ENCODE measurements around the gene GPR42. TPM values are rescaled to one million over a fixed set of nuclear protein-coding genes. Genes with fewer than 3 reads are reported as not detected.

Gene GPR42
- total and polyA plus RNA-seq, 5 donors from 2014 or later = not detected

GRCh38 chr19:35341006-35341405 is 29.9 kb upstream of the GPR42 start:
- DNase-seq (no peak), ATAC-seq (ENCODE audit: low read depth in 2 of 2) (no peak)
- Mint-ChIP-seq H3K4me1 (peaks cover 0 to 3% (median 0%) of the 10 kb centered on the region in 4 donors), H3K27me3 (peaks cover 28% of the 10 kb centered on the region), H3K4me3 (no peak overlapping the region), H3K27ac (no peak overlapping the region), H3K36me3 (no peaks in the 10 kb centered on the region), H3K9me3 (no peaks in the 10 kb centered on the region)
- no peaks in the 10 kb centered on the region for H3K27me3 ChIP-seq (ENCODE audit: control insufficient read depth, insufficient read depth, low read length)
- no peak overlapping the region for H3K4me3 ChIP-seq (ENCODE audit: low read depth, low read length)
- H3K27ac ChIP-seq (ENCODE audit: insufficient read depth, low read length, poor library complexity, severe bottlenecking) = no peak overlapping the region
- H3K4me1 ChIP-seq (ENCODE audit: control insufficient read depth, insufficient read depth, low read length, poor library complexity, severe bottlenecking) = no peaks in the 10 kb centered on the region
- H3K36me3 ChIP-seq (ENCODE audit: control insufficient read depth, insufficient read depth, low read length) = no peaks in the 10 kb centered on the region
- H3K9me3 ChIP-seq (ENCODE audit: control insufficient read depth in 2 of 2, low read length in 2 of 2) = no peaks in the 10 kb centered on the region

- Mint-ChIP-seq H3K36me3 (no peaks in the 10 kb centered on the region), H3K27me3 (peaks cover 23% of the 10 kb centered on the region), H3K4me1 (peaks cover 0 to 6% (median 3%) of the 10 kb centered on the region in 4 donors), H3K27ac (peak overlapping the region in 1 of 3 donors; percentile 77), H3K9me3 (peaks cover 0 to 1% (median 0%) of the 10 kb centered on the region in 7 donors), H3K4me3 (no peak overlapping the region)
- Histone ChIP-seq H3K9me3 (ENCODE audit: control insufficient read depth in 2 of 2, low read length in 2 of 2) (no peaks in the 10 kb centered on the region), H3K27ac (ENCODE audit: insufficient read depth, low read length, poor library complexity, severe bottlenecking) (no peak overlapping the region), H3K36me3 (ENCODE audit: control insufficient read depth, insufficient read depth, low read length) (no peaks in the 10 kb centered on the region), H3K4me3 (ENCODE audit: low read depth, low read length) (no peak overlapping the region), H3K4me1 (ENCODE audit: control insufficient read depth, insufficient read depth, low read length, poor library complexity, severe bottlenecking) (peaks cover 2% of the 10 kb centered on the region), H3K27me3 (ENCODE audit: control insufficient read depth, insufficient read depth, low read length) (no peaks in the 10 kb centered on the region)
- ATAC-seq (ENCODE audit: low read depth in 2 of 2) = no peak
- DNase-seq = no peak
These were observed 29.2 kb upstream of the GPR42 start for GRCh38 chr19:35341565-35342225.

GRCh38 chr19:35342430-35342829 is 28.4 kb upstream of the GPR42 start:
- Mint-ChIP-seq H3K4me1 (peaks cover 0 to 14% (median 6%) of the 10 kb centered on the region in 4 donors), H3K36me3 (no peaks in the 10 kb centered on the region), H3K9me3 (peaks cover 0 to 1% (median 0%) of the 10 kb centered on the region in 7 donors), H3K27me3 (peaks cover 23% of the 10 kb centered on the region), H3K4me3 (no peak overlapping the region), H3K27ac (peak overlapping the region in 1 of 3 donors; percentile 77)
- Histone ChIP-seq H3K4me3 (ENCODE audit: low read depth, low read length) (no peak overlapping the region), H3K36me3 (ENCODE audit: control insufficient read depth, insufficient read depth, low read length) (no peaks in the 10 kb centered on the region), H3K27me3 (ENCODE audit: control insufficient read depth, insufficient read depth, low read length) (no peaks in the 10 kb centered on the region), H3K9me3 (ENCODE audit: control insufficient read depth in 2 of 2, low read length in 2 of 2) (no peaks in the 10 kb centered on the region), H3K4me1 (ENCODE audit: control insufficient read depth, insufficient read depth, low read length, poor library complexity, severe bottlenecking) (peaks cover 10% of the 10 kb centered on the region), H3K27ac (ENCODE audit: insufficient read depth, low read length, poor library complexity, severe bottlenecking) (no peak overlapping the region)
- DNase-seq (no peak), ATAC-seq (ENCODE audit: low read depth in 2 of 2) (no peak)

- Mint-ChIP-seq H3K4me1 (peaks cover 0 to 19% (median 12%) of the 10 kb centered on the region in 4 donors), H3K9me3 (peaks cover 0 to 1% (median 0%) of the 10 kb centered on the region in 7 donors), H3K27me3 (peaks cover 31% of the 10 kb centered on the region), H3K4me3 (no peak overlapping the region), H3K36me3 (no peaks in the 10 kb centered on the region), H3K27ac (no peak overlapping the region)
- no peak overlapping the region for H3K4me3 ChIP-seq (ENCODE audit: low read depth, low read length)
- H3K36me3 ChIP-seq (ENCODE audit: control insufficient read depth, insufficient read depth, low read length) = no peaks in the 10 kb centered on the region
- no peaks in the 10 kb centered on the region for H3K27me3 ChIP-seq (ENCODE audit: control insufficient read depth, insufficient read depth, low read length)
- DNase-seq (no peak), ATAC-seq (ENCODE audit: low read depth in 2 of 2) (no peak)
- no peak overlapping the region for H3K27ac ChIP-seq (ENCODE audit: insufficient read depth, low read length, poor library complexity, severe bottlenecking)
- H3K9me3 ChIP-seq (ENCODE audit: control insufficient read depth in 2 of 2, low read length in 2 of 2) = no peaks in the 10 kb centered on the region
- peaks cover 12% of the 10 kb centered on the region for H3K4me1 ChIP-seq (ENCODE audit: control insufficient read depth, insufficient read depth, low read length, poor library complexity, severe bottlenecking)
These were observed 26.3 kb upstream of the GPR42 start for GRCh38 chr19:35344511-35345031.

- no peak overlapping the region for H3K4me3 ChIP-seq (ENCODE audit: low read depth, low read length)
- Mint-ChIP-seq H3K36me3 (no peaks in the 10 kb centered on the region), H3K27me3 (peaks cover 30% of the 10 kb centered on the region), H3K4me1 (peaks cover 0 to 19% (median 12%) of the 10 kb centered on the region in 4 donors), H3K9me3 (peaks cover 0 to 1% (median 0%) of the 10 kb centered on the region in 7 donors), H3K27ac (no peak overlapping the region), H3K4me3 (no peak overlapping the region)
- no peak for DNase-seq
- H3K27ac ChIP-seq (ENCODE audit: insufficient read depth, low read length, poor library complexity, severe bottlenecking) = no peak overlapping the region
- no peaks in the 10 kb centered on the region for H3K9me3 ChIP-seq (ENCODE audit: control insufficient read depth in 2 of 2, low read length in 2 of 2)
- H3K4me1 ChIP-seq (ENCODE audit: control insufficient read depth, insufficient read depth, low read length, poor library complexity, severe bottlenecking) = peaks cover 12% of the 10 kb centered on the region
- H3K27me3 ChIP-seq (ENCODE audit: control insufficient read depth, insufficient read depth, low read length) = no peaks in the 10 kb centered on the region
- no peak for ATAC-seq (ENCODE audit: low read depth in 2 of 2)
- H3K36me3 ChIP-seq (ENCODE audit: control insufficient read depth, insufficient read depth, low read length) = no peaks in the 10 kb centered on the region
These were observed 25.2 kb upstream of the GPR42 start for GRCh38 chr19:35345671-35346111.

- Mint-ChIP-seq H3K36me3 (no peaks in the 10 kb centered on the region), H3K27me3 (peaks cover 33% of the 10 kb centered on the region), H3K9me3 (peaks cover 0 to 1% (median 0%) of the 10 kb centered on the region in 7 donors), H3K27ac (peak overlapping the region in 2 of 3 donors; percentile 67 to 68), H3K4me3 (peak overlapping the region in 1 of 4 donors; percentile 59), H3K4me1 (peaks cover 0 to 19% (median 12%) of the 10 kb centered on the region in 4 donors)
- Histone ChIP-seq H3K4me3 (ENCODE audit: low read depth, low read length) (no peak overlapping the region), H3K4me1 (ENCODE audit: control insufficient read depth, insufficient read depth, low read length, poor library complexity, severe bottlenecking) (peaks cover 12% of the 10 kb centered on the region), H3K27me3 (ENCODE audit: control insufficient read depth, insufficient read depth, low read length) (no peaks in the 10 kb centered on the region), H3K9me3 (ENCODE audit: control insufficient read depth in 2 of 2, low read length in 2 of 2) (no peaks in the 10 kb centered on the region), H3K27ac (ENCODE audit: insufficient read depth, low read length, poor library complexity, severe bottlenecking) (no peak overlapping the region), H3K36me3 (ENCODE audit: control insufficient read depth, insufficient read depth, low read length) (no peaks in the 10 kb centered on the region)
- DNase-seq (peak; percentile 13 to 45 (median 33)), ATAC-seq (ENCODE audit: low read depth in 2 of 2) (peak; percentile 49 to 55)
These were observed 24.4 kb upstream of the GPR42 start for GRCh38 chr19:35346193-35347052.

- peak in 1 of 2 donors; percentile 39 for ATAC-seq (ENCODE audit: low read depth in 2 of 2)
- H3K27ac ChIP-seq (ENCODE audit: insufficient read depth, low read length, poor library complexity, severe bottlenecking) = no peak within 1 kb of the TSS
These were observed 23.5 kb upstream of the GPR42 start, which contains the start of gene FFAR1 for GRCh38 chr19:35347171-35347929. FFAR1 (plus strand) TSS chr19:35347902; CDS start chr19:35351552, 3,650 bp downstream.

More at GRCh38 chr19:35347171-35347929, 23.5 kb upstream of the GPR42 start, which contains the start of gene FFAR1:
- Mint-ChIP-seq H3K36me3 (no peaks in the 10 kb centered on the region), H3K4me3 (peak within 1 kb of the TSS in 1 of 4 donors; percentile 66), H3K4me1 (peaks cover 0 to 19% (median 12%) of the 10 kb centered on the region in 4 donors), H3K9me3 (peaks cover 0 to 1% (median 0%) of the 10 kb centered on the region in 7 donors), H3K27me3 (peaks cover 30% of the 10 kb centered on the region), H3K27ac (peak within 1 kb of the TSS; percentile 67 to 68 (median 67))
- H3K9me3 ChIP-seq (ENCODE audit: control insufficient read depth in 2 of 2, low read length in 2 of 2) = no peaks in the 10 kb centered on the region
- no peak within 1 kb of the TSS for H3K4me3 ChIP-seq (ENCODE audit: low read depth, low read length)
- no peaks in the 10 kb centered on the region for H3K27me3 ChIP-seq (ENCODE audit: control insufficient read depth, insufficient read depth, low read length)
- H3K4me1 ChIP-seq (ENCODE audit: control insufficient read depth, insufficient read depth, low read length, poor library complexity, severe bottlenecking) = peaks cover 12% of the 10 kb centered on the region
- H3K36me3 ChIP-seq (ENCODE audit: control insufficient read depth, insufficient read depth, low read length) = no peaks in the 10 kb centered on the region
- no peak for DNase-seq
